ENCODE data around the gene SFXN4. TPM values are rescaled to one million over a fixed set of nuclear protein-coding genes. Genes with fewer than 3 reads are reported as not detected.

SFXN4 gene
- total RNA-seq, 2 experiments from 2014 or later = 27.8 to 46.4 TPM

DNA sequence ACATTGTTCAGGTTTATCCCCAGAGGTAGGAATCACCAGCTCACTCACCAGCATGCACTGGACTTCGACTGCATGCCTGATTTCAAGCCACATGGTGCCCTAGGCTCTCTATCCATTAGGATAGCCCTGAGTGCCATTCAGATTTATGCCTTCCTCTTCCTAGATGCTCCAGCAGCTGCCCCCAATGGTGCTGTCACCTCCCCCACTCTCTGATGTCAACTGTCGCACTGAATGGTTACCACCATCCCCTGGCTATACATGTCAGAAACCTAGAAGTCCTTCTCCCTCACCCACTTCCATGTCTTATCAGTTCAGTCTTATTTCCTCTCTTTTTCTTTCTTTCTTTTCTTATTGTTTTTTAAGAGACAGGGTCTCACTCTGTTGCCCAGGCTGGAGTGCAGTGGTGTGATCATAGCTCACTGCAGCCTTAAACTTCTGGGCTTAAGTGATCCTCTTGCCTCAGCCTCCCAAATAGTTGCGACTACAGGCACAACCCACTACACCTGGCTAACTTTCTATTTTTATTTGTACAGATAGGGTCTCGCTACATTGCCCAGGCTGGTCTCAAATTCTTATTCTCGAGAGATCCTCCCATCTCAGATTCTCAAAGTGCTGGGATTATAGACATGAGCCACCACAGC lies 2.9 kb downstream of the SFXN4 start:
- no peak overlapping the region for H2AFZ ChIP-seq (ENCODE audit: low read length)
- intact Hi-C loops (cut with micrococcal nuclease; ENCODE audit: unreplicated experiment) = no loop called here
- CTCF ChIA-PET (ENCODE audit: unreplicated experiment) = no interaction called here
- peaks cover 54% of the 10 kb centered on the region for H3K36me3 ChIP-seq (ENCODE audit: insufficient read depth, low read length)
- no peak overlapping the region for H3K4me2 ChIP-seq (ENCODE audit: low read length)
- H3K4me3 ChIP-seq (ENCODE audit: low read depth, low read length, poor library complexity, severe bottlenecking) = no peak overlapping the region
- H3K9me3 ChIP-seq (ENCODE audit: low read length) = no peaks in the 10 kb centered on the region
- no peak for DNase-seq (ENCODE audit: low spot score)
- TF ChIP-seq EZH2phosphoT487 (IDR thresholded peaks at IDR 0.05; ENCODE audit: borderline replicate concordance, low read depth, low read length) = no peak
- no peak for TF ChIP-seq CTCF (conservative IDR thresholded peaks at IDR 0.05; ENCODE audit: low read length)
- no peaks in the 10 kb centered on the region for H4K20me1 ChIP-seq (ENCODE audit: insufficient read depth, low read length)
- H3K79me2 ChIP-seq (ENCODE audit: insufficient read depth, low read depth, low read length) = peaks cover 10% of the 10 kb centered on the region; the same call in 1 of the 2 replicates
- peaks cover 20% of the 10 kb centered on the region for H3K4me1 ChIP-seq (ENCODE audit: insufficient read depth, low read length, poor library complexity, severe bottlenecking)
- no peak overlapping the region for H3K27ac ChIP-seq (ENCODE audit: low read depth, low read length, poor library complexity, severe bottlenecking)
- no TSS peak for BruUV-seq (replicated peaks)
- no peaks in the 10 kb centered on the region for H3K9me2 ChIP-seq (ENCODE audit: insufficient read depth, low read length)
- POLR2A ChIA-PET = interaction anchor here (1.0 kb wide), 1 partner anchor 10 kb away, joined by 8 read pairs; no protein-coding TSS in a partner anchor

DNA sequence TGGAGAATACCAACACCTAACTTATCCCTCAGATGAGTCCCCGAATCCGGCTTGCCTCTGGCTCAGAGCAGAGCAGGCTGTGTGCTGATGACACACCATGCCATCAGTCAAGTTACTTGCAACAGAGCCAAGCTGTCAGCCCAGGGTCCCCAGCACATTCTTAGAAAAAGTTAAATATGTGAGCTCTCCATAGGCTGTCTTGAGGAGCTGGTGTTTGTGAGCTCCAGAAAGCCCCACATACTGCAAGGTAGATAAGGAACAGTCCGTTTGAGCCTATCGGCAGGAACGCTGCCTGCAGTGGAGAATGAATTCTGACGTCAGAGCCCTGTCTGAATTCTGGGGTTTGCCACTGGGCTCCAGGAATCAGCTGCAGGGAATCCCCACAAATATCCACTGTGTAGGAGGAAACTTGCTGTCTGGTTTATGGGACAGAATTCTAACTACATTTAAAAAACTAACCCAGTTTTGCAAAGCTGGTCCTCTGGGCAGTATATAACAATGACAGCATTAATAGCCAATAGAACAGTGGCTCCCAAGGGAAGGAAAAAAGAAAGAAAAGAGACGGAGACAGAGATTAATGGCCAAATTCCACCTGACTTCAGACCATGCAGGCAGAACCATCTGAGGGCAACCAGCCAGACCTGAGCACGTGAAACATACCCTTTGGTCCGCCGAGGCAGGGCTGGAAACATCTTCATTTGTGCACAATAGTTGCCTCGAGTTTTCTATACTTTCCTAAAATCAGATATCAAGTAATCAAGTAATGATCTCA lies 3.6 kb downstream of the SFXN4 start:
- ChIA-PET POLR2A (interaction anchor here (0.6 to 1.3 kb wide), 6 partner anchors 9 to 326 kb away, joined by 3 to 9 read pairs (median 4); no protein-coding TSS in a partner anchor), CTCF (ENCODE audit: unreplicated experiment) (no interaction called here)
- no peak for DNase-seq (ENCODE audit: low spot score)
- Histone ChIP-seq H3K79me2 (ENCODE audit: insufficient read depth, low read depth, low read length) (peaks cover 10% of the 10 kb centered on the region; the same call in 1 of the 2 replicates), H4K20me1 (ENCODE audit: insufficient read depth, low read length) (no peaks in the 10 kb centered on the region), H3K9me2 (ENCODE audit: insufficient read depth, low read length) (no peaks in the 10 kb centered on the region), H3K4me1 (ENCODE audit: insufficient read depth, low read length, poor library complexity, severe bottlenecking) (peaks cover 20% of the 10 kb centered on the region), H2AFZ (ENCODE audit: low read length) (no peak overlapping the region), H3K36me3 (ENCODE audit: insufficient read depth, low read length) (peaks cover 51% of the 10 kb centered on the region), H3K9me3 (ENCODE audit: low read length) (no peaks in the 10 kb centered on the region), H3K4me3 (ENCODE audit: low read depth, low read length, poor library complexity, severe bottlenecking) (no peak overlapping the region), H3K27ac (ENCODE audit: low read depth, low read length, poor library complexity, severe bottlenecking) (no peak overlapping the region), H3K4me2 (ENCODE audit: low read length) (no peak overlapping the region)
- intact Hi-C loops (cut with micrococcal nuclease; ENCODE audit: unreplicated experiment) = no loop called here
- TF ChIP-seq EZH2phosphoT487 (IDR thresholded peaks at IDR 0.05; ENCODE audit: borderline replicate concordance, low read depth, low read length) (no peak), CTCF (conservative IDR thresholded peaks at IDR 0.05; ENCODE audit: low read length) (no peak)
- no TSS peak for BruUV-seq (replicated peaks)

GRCh38 chr10:119159332-119159731 lies 6.2 kb downstream of the SFXN4 start:
- peaks cover 4% of the 10 kb centered on the region for H3K4me1 ChIP-seq (ENCODE audit: insufficient read depth, low read length, poor library complexity, severe bottlenecking)
- no peaks in the 10 kb centered on the region for H4K20me1 ChIP-seq (ENCODE audit: insufficient read depth, low read length)
- peaks cover 5% of the 10 kb centered on the region; the same call in 1 of the 2 replicates for H3K79me2 ChIP-seq (ENCODE audit: insufficient read depth, low read depth, low read length)
- H3K9me2 ChIP-seq (ENCODE audit: insufficient read depth, low read length) = no peaks in the 10 kb centered on the region
- H3K4me2 ChIP-seq (ENCODE audit: low read length) = no peak overlapping the region
- H3K27ac ChIP-seq (ENCODE audit: low read depth, low read length, poor library complexity, severe bottlenecking) = no peak overlapping the region
- ChIA-PET POLR2A (no interaction called here), CTCF (ENCODE audit: unreplicated experiment) (no interaction called here)
- TF ChIP-seq CTCF (conservative IDR thresholded peaks at IDR 0.05; ENCODE audit: low read length) = no peak
- TF ChIP-seq EZH2phosphoT487 (IDR thresholded peaks at IDR 0.05; ENCODE audit: borderline replicate concordance, low read depth, low read length) = no peak
- intact Hi-C loops (cut with micrococcal nuclease; ENCODE audit: unreplicated experiment) = no loop called here
- no peak overlapping the region for H2AFZ ChIP-seq (ENCODE audit: low read length)
- H3K9me3 ChIP-seq (ENCODE audit: low read length) = no peaks in the 10 kb centered on the region
- no TSS peak for BruUV-seq (replicated peaks)
- DNase-seq (ENCODE audit: low spot score) = no peak
- H3K36me3 ChIP-seq (ENCODE audit: insufficient read depth, low read length) = peaks cover 76% of the 10 kb centered on the region
- H3K4me3 ChIP-seq (ENCODE audit: low read depth, low read length, poor library complexity, severe bottlenecking) = no peak overlapping the region

All from OCI-LY7 (cell line).